ENCODE measurements around the gene CYP4F12.

The CYP4F12 gene

GRCh38 chr19:15672580-15673175 is at the start of gene CYP4F12:
Gene CYP4F12 (plus strand): TSS chr19:15673087. CDS start chr19:15673530, 443 bp downstream.
- in situ Hi-C loops (cut with MboI; ENCODE audit: low sequenced_read_pairs), result no loop called here

- in situ Hi-C loops (cut with MboI; ENCODE audit: low sequenced_read_pairs), result loop anchor here (10.0 kb wide), 1 partner anchor 561 kb away; the partner anchor contains the start of gene FAM32A
Observed at GRCh38 chr19:15623711-15624318, 49.1 kb upstream of the CYP4F12 start.

- in situ Hi-C loops (cut with MboI; ENCODE audit: low sequenced_read_pairs), result loop anchor here (10.0 to 25.0 kb wide), 2 partner anchors 556 to 759 kb away; partner anchors contain the start of gene FAM32A
Observed at GRCh38 chr19:15628236-15629002, 44.5 kb upstream of the CYP4F12 start.

GRCh38 chr19:15629003-15629880 is 43.6 kb upstream of the CYP4F12 start:
- in situ Hi-C loops (cut with MboI; ENCODE audit: low sequenced_read_pairs), result loop anchor here (10.0 to 25.0 kb wide), 2 partner anchors 556 to 758 kb away; partner anchors contain the start of gene FAM32A

- in situ Hi-C loops (cut with MboI; ENCODE audit: low sequenced_read_pairs), result loop anchor here (25.0 kb wide), 1 partner anchor 755 kb away; no protein-coding TSS in a partner anchor
Observed at GRCh38 chr19:15631817-15632216, 41.1 kb upstream of the CYP4F12 start.

GRCh38 chr19:15633082-15633835 is 39.6 kb upstream of the CYP4F12 start:
- in situ Hi-C loops (cut with MboI; ENCODE audit: low sequenced_read_pairs), result loop anchor here (25.0 kb wide), 1 partner anchor 754 kb away; no protein-coding TSS in a partner anchor

- in situ Hi-C loops (cut with MboI; ENCODE audit: low sequenced_read_pairs), result loop anchor here (25.0 kb wide), 1 partner anchor 753 kb away; no protein-coding TSS in a partner anchor
Observed at GRCh38 chr19:15634105-15634504, 38.8 kb upstream of the CYP4F12 start.

GRCh38 chr19:15635016-15635805 is 37.7 kb upstream of the CYP4F12 start:
- in situ Hi-C loops (cut with MboI; ENCODE audit: low sequenced_read_pairs), result loop anchor here (25.0 kb wide), 1 partner anchor 752 kb away; no protein-coding TSS in a partner anchor

GRCh38 chr19:15636026-15636425 is 36.9 kb upstream of the CYP4F12 start:
- in situ Hi-C loops (cut with MboI; ENCODE audit: low sequenced_read_pairs), result loop anchor here (25.0 kb wide), 1 partner anchor 751 kb away; no protein-coding TSS in a partner anchor

- in situ Hi-C loops (cut with MboI; ENCODE audit: low sequenced_read_pairs), result loop anchor here (25.0 kb wide), 1 partner anchor 748 kb away; no protein-coding TSS in a partner anchor
Observed at GRCh38 chr19:15639596-15639995, 33.3 kb upstream of the CYP4F12 start.

GRCh38 chr19:15640294-15640903 is 32.5 kb upstream of the CYP4F12 start, which contains the start of gene CYP4F3:
Gene CYP4F3 (plus strand): TSS chr19:15640897. CDS start chr19:15641416, 519 bp downstream.
- in situ Hi-C loops (cut with MboI; ENCODE audit: low sequenced_read_pairs), result loop anchor here (25.0 kb wide), 1 partner anchor 747 kb away; no protein-coding TSS in a partner anchor

GRCh38 chr19:15640904-15641597 is 31.8 kb upstream of the CYP4F12 start:
- in situ Hi-C loops (cut with MboI; ENCODE audit: low sequenced_read_pairs), result loop anchor here (25.0 kb wide), 1 partner anchor 746 kb away; no protein-coding TSS in a partner anchor

GRCh38 chr19:15641901-15642491 is 30.9 kb upstream of the CYP4F12 start:
- in situ Hi-C loops (cut with MboI; ENCODE audit: low sequenced_read_pairs), result loop anchor here (25.0 kb wide), 1 partner anchor 745 kb away; no protein-coding TSS in a partner anchor

GRCh38 chr19:15642807-15643206 is 30.1 kb upstream of the CYP4F12 start:
- in situ Hi-C loops (cut with MboI; ENCODE audit: low sequenced_read_pairs), result loop anchor here (25.0 kb wide), 1 partner anchor 744 kb away; no protein-coding TSS in a partner anchor

- in situ Hi-C loops (cut with MboI; ENCODE audit: low sequenced_read_pairs), result loop anchor here (25.0 kb wide), 1 partner anchor 744 kb away; no protein-coding TSS in a partner anchor
Observed at GRCh38 chr19:15643387-15643786, 29.5 kb upstream of the CYP4F12 start.

- in situ Hi-C loops (cut with MboI; ENCODE audit: low sequenced_read_pairs), result loop anchor here (25.0 kb wide), 1 partner anchor 743 kb away; no protein-coding TSS in a partner anchor
Observed at GRCh38 chr19:15644066-15644741, 28.7 kb upstream of the CYP4F12 start.
